Caco-2 (cell line): ENCODE results near the gene GAA. TPM values are rescaled to one million over a fixed set of nuclear protein-coding genes. Genes with fewer than 3 reads are reported as not detected.

ENCODE experiments used
- BruUV-seq: library from RNA; stranded (reverse); fragments of 400-500 nt; replicated peaks from 2 replicates; lab custom pipeline; 2021; lab: Mats Ljungman, UMichigan
- CTCF ChIA-PET: fragments of 300-600 bp; sonication (Branson Sonifier 250); formaldehyde crosslinking; loops from one replicate; lab custom pipeline; 2022; ENCODE audit warnings: antibody characterized with exemption; lab: Charles Lee
- POLR2A ChIA-PET: fragments of 300-600 bp; sonication (Branson Sonifier 250); formaldehyde crosslinking; loops from one replicate; lab custom pipeline; 2022; ENCODE audit warnings: antibody characterized with exemption; lab: Charles Lee
- DNase-seq, 2 experiments: peaks; one replicate each; pipeline versions ENCODE4 v3.0.0 to v3.0.0-alpha.2; 2020 to 2022
- H3K27me3 ChIP-seq: replicated peaks from 2 replicates; pipeline ENCODE4 v1.6.0; 2011; ENCODE audit warnings: low read length; ENCODE audit not compliant: control insufficient read depth, insufficient read depth
- H3K36me3 ChIP-seq: 2 replicates; pipeline ENCODE4 v1.5.1; 2011; ENCODE audit warnings: low read length; ENCODE audit not compliant: control insufficient read depth, insufficient read depth
- H3K4me1 ChIP-seq: fragments of 250-450 bp; sonication (Bioruptor Pico); 2 replicates; pipeline ENCODE4 v1.5.1; 2020; ENCODE audit warnings: mild to moderate bottlenecking
- H3K4me3 ChIP-seq: 2 replicates; pipeline ENCODE4 v1.5.1; 2011; ENCODE audit warnings: low read depth, mild to moderate bottlenecking, control low read depth, low read length
- H3K9me3 ChIP-seq: fragments of 250-450 bp; sonication (Bioruptor Pico); 2 replicates; pipeline ENCODE4 v1.5.1; 2020; ENCODE audit warnings: mild to moderate bottlenecking, moderate library complexity
- H3K27ac Mint-ChIP-seq: one replicate; pipeline ENCODE4 v1.8.0; 2022; ENCODE audit warnings: mixed read lengths; ENCODE audit not compliant: unreplicated experiment
- H3K27me3 Mint-ChIP-seq: one replicate; pipeline ENCODE4 v1.8.0; 2022; ENCODE audit warnings: mixed read lengths; ENCODE audit not compliant: insufficient read depth, unreplicated experiment
- H3K36me3 Mint-ChIP-seq: one replicate; pipeline ENCODE4 v1.8.0; 2022; ENCODE audit warnings: mild to moderate bottlenecking, mixed read lengths; ENCODE audit not compliant: insufficient read depth, unreplicated experiment
- H3K4me1 Mint-ChIP-seq: one replicate; pipeline ENCODE4 v1.8.0; 2022; ENCODE audit warnings: low read depth, mixed read lengths; ENCODE audit not compliant: unreplicated experiment
- H3K4me3 Mint-ChIP-seq: one replicate; pipeline ENCODE4 v1.8.0; 2022; ENCODE audit warnings: mild to moderate bottlenecking, moderate library complexity, mixed read lengths; ENCODE audit not compliant: unreplicated experiment
- H3K9me3 Mint-ChIP-seq: one replicate; pipeline ENCODE4 v1.8.0; 2022; ENCODE audit warnings: mixed read lengths; ENCODE audit not compliant: unreplicated experiment
- CTCF ChIP-seq, 2 experiments: fragments of 200-600 bp in 1 of 2; IDR thresholded peaks; 1 replicate in 1 of 2; 2 replicates in 1 of 2; pipeline versions ENCODE4 v1.5.1 to v1.8.0; 2011 to 2022; ENCODE audit warnings: antibody characterized with exemption in 1 of 2, control low read depth in 1 of 2, inconsistent platforms in 1 of 2, low read depth in 1 of 2, low read length in 1 of 2, mild to moderate bottlenecking in 1 of 2, moderate library complexity in 1 of 2; ENCODE audit not compliant: insufficient read depth in 1 of 2, severe bottlenecking in 1 of 2, unreplicated experiment in 1 of 2
- intact Hi-C: fragments of 100-400 bp; cut with micrococcal nuclease; formaldehyde crosslinking; loops from one replicate; pipeline ENCODE4 v1.10.0; 2022; ENCODE audit not compliant: unreplicated experiment
- total RNA-seq: library from RNA; stranded (reverse); gene quantifications from 2 replicates; pipeline ENCODE4 v1.2.3, GENCODE V29; 2022

The GAA gene
- total RNA-seq, 1 experiment from 2014 or later = 42.4 TPM

- Mint-ChIP-seq H3K27me3 (no peaks in the 10 kb centered on the region), H3K4me3 (no peak overlapping the region), H3K36me3 (no peaks in the 10 kb centered on the region), H3K27ac (no peak overlapping the region), H3K9me3 (no peaks in the 10 kb centered on the region), H3K4me1 (peaks cover 5% of the 10 kb centered on the region)
- Histone ChIP-seq H3K27me3 (no peaks in the 10 kb centered on the region), H3K9me3 (no peaks in the 10 kb centered on the region), H3K4me1 (0 out of 2 replicates have a peak, but pooled peaks cover 9% of the 10 kb centered on the region), H3K4me3 (no peak overlapping the region), H3K36me3 (no peaks in the 10 kb centered on the region)
- POLR2A ChIA-PET = no interaction called here
- no peak for DNase-seq
- CTCF ChIA-PET = no interaction called here
- intact Hi-C loops = no loop called here
- TF ChIP-seq CTCF (IDR thresholded peaks at IDR 0.05; ENCODE audit: insufficient read depth in 1 of 2, low read depth in 1 of 2, low read length in 1 of 2, severe bottlenecking in 1 of 2, unreplicated experiment in 1 of 2) = no peak
- no TSS peak for BruUV-seq
Measured at GRCh38 chr17:80071116-80071841, 30.1 kb upstream of the GAA start.

GRCh38 chr17:80072410-80072809 lies 29.0 kb upstream of the GAA start:
- Histone ChIP-seq H3K27me3 (no peaks in the 10 kb centered on the region), H3K36me3 (no peaks in the 10 kb centered on the region), H3K4me1 (0 out of 2 replicates have a peak, but pooled peaks cover 9% of the 10 kb centered on the region), H3K9me3 (no peaks in the 10 kb centered on the region), H3K4me3 (no peak overlapping the region)
- no peak for TF ChIP-seq CTCF (IDR thresholded peaks at IDR 0.05; ENCODE audit: insufficient read depth in 1 of 2, low read depth in 1 of 2, low read length in 1 of 2, severe bottlenecking in 1 of 2, unreplicated experiment in 1 of 2)
- POLR2A ChIA-PET = no interaction called here
- CTCF ChIA-PET = no interaction called here
- Mint-ChIP-seq H3K4me1 (peaks cover 5% of the 10 kb centered on the region), H3K9me3 (no peaks in the 10 kb centered on the region), H3K4me3 (no peak overlapping the region), H3K27me3 (no peaks in the 10 kb centered on the region), H3K27ac (no peak overlapping the region), H3K36me3 (no peaks in the 10 kb centered on the region)
- intact Hi-C loops = no loop called here
- DNase-seq = no peak
- BruUV-seq = no TSS peak

GRCh38 chr17:80080081-80080480 lies 21.3 kb upstream of the GAA start:
- Mint-ChIP-seq H3K36me3 (no peaks in the 10 kb centered on the region), H3K27ac (no peak overlapping the region), H3K27me3 (no peaks in the 10 kb centered on the region), H3K4me3 (no peak overlapping the region), H3K9me3 (no peaks in the 10 kb centered on the region), H3K4me1 (peaks cover 9% of the 10 kb centered on the region)
- DNase-seq = no peak
- Histone ChIP-seq H3K27me3 (no peaks in the 10 kb centered on the region), H3K9me3 (no peaks in the 10 kb centered on the region), H3K4me1 (no peaks in the 10 kb centered on the region), H3K36me3 (no peaks in the 10 kb centered on the region), H3K4me3 (no peak overlapping the region)
- intact Hi-C loops = loop anchor here (5.0 kb wide), 1 partner anchor 73 kb away; no protein-coding TSS in a partner anchor
- CTCF ChIA-PET = interaction anchor here (0.5 to 2.0 kb wide), 2 partner anchors 44 to 241 kb away, joined by 6 read pairs; partner anchors contain the start of gene CBX4
- BruUV-seq = no TSS peak
- no peak for TF ChIP-seq CTCF (IDR thresholded peaks at IDR 0.05; ENCODE audit: insufficient read depth in 1 of 2, low read depth in 1 of 2, low read length in 1 of 2, severe bottlenecking in 1 of 2, unreplicated experiment in 1 of 2)
- POLR2A ChIA-PET = no interaction called here
